ENCODE measurements around the gene UBTD2.

Gene UBTD2

GRCh38 chr5:172266676-172267092 is 16.9 kb downstream of the UBTD2 start:
- no peak overlapping the region for H2BK15ac ChIP-seq (ENCODE audit: low read length)
- H3K9ac ChIP-seq (ENCODE audit: low read depth, low read length, poor library complexity): no peak overlapping the region
- H2BK120ac ChIP-seq (ENCODE audit: low read depth, low read length): no peak overlapping the region
- no peak overlapping the region for H2AFZ ChIP-seq (ENCODE audit: low read length)
- WGBS, 2 donors (ENCODE audit: extremely low coverage in 2 of 2, insufficient read length in 2 of 2, insufficient replicate concordance in 1 of 2): no CpG with 5 or more reads among the region's 4 CpGs
- H3K4ac ChIP-seq (ENCODE audit: low read length): no peak overlapping the region
- peaks cover 0 to 2% of the 10 kb centered on the region in 2 donors for H3K9me3 ChIP-seq (replicated peaks in 1 of 2; ENCODE audit: control insufficient read depth in 2 of 2, insufficient read depth in 1 of 2, low read depth in 1 of 2, low read length in 2 of 2)
- H2AK5ac ChIP-seq (ENCODE audit: low read depth, low read length): no peak overlapping the region
- H3K27ac ChIP-seq (replicated peaks; ENCODE audit: low read length): no peak overlapping the region
- H3K4me1 ChIP-seq (ENCODE audit: control insufficient read depth in 2 of 2, insufficient read depth in 1 of 2, low read depth in 1 of 2, low read length in 2 of 2): no peaks in the 10 kb centered on the region
- H3K36me3 ChIP-seq (replicated peaks in 1 of 2; ENCODE audit: control insufficient read depth in 2 of 2, insufficient read depth in 2 of 2, low read length in 2 of 2): peaks cover 3 to 64% of the 10 kb centered on the region in 2 donors
- no peaks in the 10 kb centered on the region for H3K27me3 ChIP-seq (ENCODE audit: control insufficient read depth in 3 of 3, insufficient read depth in 3 of 3, low read depth in 1 of 3, low read length in 3 of 3)
- no peak overlapping the region for H2BK12ac ChIP-seq (ENCODE audit: low read length)
- H4K91ac ChIP-seq (ENCODE audit: low read depth, low read length, poor library complexity): no peak overlapping the region
- H3K14ac ChIP-seq (ENCODE audit: low read length): no peak overlapping the region
- no peak overlapping the region for H3K4me2 ChIP-seq (ENCODE audit: insufficient read depth, low read length, poor library complexity, severe bottlenecking)
- H3K23ac ChIP-seq (ENCODE audit: low read depth, low read length, poor library complexity): no peak overlapping the region
- DNase-seq (ENCODE audit: low spot score): no peak
- no peak overlapping the region for H4K8ac ChIP-seq (ENCODE audit: low read depth, low read length)
- no peak overlapping the region for H3K18ac ChIP-seq (ENCODE audit: low read length)
- no peak overlapping the region for H3K4me3 ChIP-seq (ENCODE audit: low read length in 2 of 2)
- H2BK5ac ChIP-seq (ENCODE audit: low read length): no peak overlapping the region
- H3K79me1 ChIP-seq (ENCODE audit: low read depth, low read length): peaks cover 6% of the 10 kb centered on the region

- WGBS, 2 donors (ENCODE audit: extremely low coverage in 2 of 2, insufficient read length in 2 of 2, insufficient replicate concordance in 1 of 2): no CpG with 5 or more reads among the region's 10 CpGs
- Histone ChIP-seq H4K91ac (ENCODE audit: low read depth, low read length, poor library complexity) (no peak overlapping the region), H2BK15ac (ENCODE audit: low read length) (no peak overlapping the region), H3K4ac (ENCODE audit: low read length) (no peak overlapping the region), H3K27me3 (ENCODE audit: control insufficient read depth in 3 of 3, insufficient read depth in 3 of 3, low read depth in 1 of 3, low read length in 3 of 3) (no peaks in the 10 kb centered on the region), H3K4me2 (ENCODE audit: insufficient read depth, low read length, poor library complexity, severe bottlenecking) (no peak overlapping the region), H2BK5ac (ENCODE audit: low read length) (no peak overlapping the region), H2BK120ac (ENCODE audit: low read depth, low read length) (no peak overlapping the region), H3K23ac (ENCODE audit: low read depth, low read length, poor library complexity) (no peak overlapping the region), H3K36me3 (replicated peaks in 1 of 2; ENCODE audit: control insufficient read depth in 2 of 2, insufficient read depth in 2 of 2, low read length in 2 of 2) (peaks cover 3 to 66% of the 10 kb centered on the region in 2 donors), H3K9ac (ENCODE audit: low read depth, low read length, poor library complexity) (no peak overlapping the region), H3K4me3 (ENCODE audit: low read length in 2 of 2) (no peak overlapping the region), H3K14ac (ENCODE audit: low read length) (no peak overlapping the region), H3K18ac (ENCODE audit: low read length) (no peak overlapping the region), H3K79me1 (ENCODE audit: low read depth, low read length) (peaks cover 7% of the 10 kb centered on the region), H3K27ac (replicated peaks; ENCODE audit: low read length) (no peak overlapping the region), H4K8ac (ENCODE audit: low read depth, low read length) (no peak overlapping the region), H2BK12ac (ENCODE audit: low read length) (no peak overlapping the region), H3K4me1 (ENCODE audit: control insufficient read depth in 2 of 2, insufficient read depth in 1 of 2, low read depth in 1 of 2, low read length in 2 of 2) (no peaks in the 10 kb centered on the region), H2AK5ac (ENCODE audit: low read depth, low read length) (no peak overlapping the region), H3K9me3 (replicated peaks in 1 of 2; ENCODE audit: control insufficient read depth in 2 of 2, insufficient read depth in 1 of 2, low read depth in 1 of 2, low read length in 2 of 2) (peaks cover 0 to 2% of the 10 kb centered on the region in 2 donors), H2AFZ (ENCODE audit: low read length) (no peak overlapping the region)
- DNase-seq (ENCODE audit: low spot score): no peak
Measured at GRCh38 chr5:172266071-172266675, 17.4 kb downstream of the UBTD2 start.

DNA sequence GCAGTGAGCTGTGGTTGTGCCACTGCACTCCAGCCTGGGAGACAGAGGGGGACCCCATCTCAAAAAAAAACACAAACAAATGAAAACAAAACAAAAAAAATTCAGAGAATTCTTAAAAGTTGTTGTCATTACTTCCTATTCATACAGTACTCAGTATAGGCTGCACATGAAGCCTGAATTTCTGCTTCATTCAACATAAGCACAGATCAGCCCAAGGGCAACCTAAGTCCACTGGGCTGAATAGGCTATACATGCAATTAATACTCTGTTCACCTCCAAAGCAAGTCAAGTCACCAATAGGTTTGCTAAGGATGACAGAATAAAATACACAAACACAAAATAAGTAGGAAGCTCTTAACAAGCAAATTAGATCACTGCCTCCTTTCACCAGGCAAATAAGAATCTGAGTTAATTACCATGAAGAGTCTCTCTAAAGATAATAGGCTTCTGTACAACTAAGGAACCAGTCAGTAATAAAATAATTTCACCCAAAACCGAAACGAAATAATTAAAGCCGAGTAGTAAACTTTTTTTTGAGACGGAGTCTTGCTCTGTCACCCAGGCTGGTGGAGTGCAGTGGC is 18.7 kb downstream of the UBTD2 start:
- H3K23ac ChIP-seq (ENCODE audit: low read depth, low read length, poor library complexity): no peak overlapping the region
- H2BK120ac ChIP-seq (ENCODE audit: low read depth, low read length): no peak overlapping the region
- no peak overlapping the region for H3K4me3 ChIP-seq (ENCODE audit: low read length in 2 of 2)
- H3K79me1 ChIP-seq (ENCODE audit: low read depth, low read length): peaks cover 8% of the 10 kb centered on the region
- H4K8ac ChIP-seq (ENCODE audit: low read depth, low read length): no peak overlapping the region
- no peaks in the 10 kb centered on the region for H3K27me3 ChIP-seq (ENCODE audit: control insufficient read depth in 3 of 3, insufficient read depth in 3 of 3, low read depth in 1 of 3, low read length in 3 of 3)
- no peak overlapping the region for H2AK5ac ChIP-seq (ENCODE audit: low read depth, low read length)
- no CpG with 5 or more reads among the region's 4 CpGs for WGBS, 2 donors (ENCODE audit: extremely low coverage in 2 of 2, insufficient read length in 2 of 2, insufficient replicate concordance in 1 of 2)
- H3K14ac ChIP-seq (ENCODE audit: low read length): no peak overlapping the region
- H3K27ac ChIP-seq (replicated peaks; ENCODE audit: low read length): no peak overlapping the region
- H4K91ac ChIP-seq (ENCODE audit: low read depth, low read length, poor library complexity): no peak overlapping the region
- H2AFZ ChIP-seq (ENCODE audit: low read length): no peak overlapping the region
- no peak overlapping the region for H3K9ac ChIP-seq (ENCODE audit: low read depth, low read length, poor library complexity)
- H3K4me1 ChIP-seq (ENCODE audit: control insufficient read depth in 2 of 2, insufficient read depth in 1 of 2, low read depth in 1 of 2, low read length in 2 of 2): no peaks in the 10 kb centered on the region
- no peak overlapping the region for H2BK5ac ChIP-seq (ENCODE audit: low read length)
- no peak overlapping the region for H3K18ac ChIP-seq (ENCODE audit: low read length)
- H2BK15ac ChIP-seq (ENCODE audit: low read length): no peak overlapping the region
- no peak for DNase-seq (ENCODE audit: low spot score)
- no peak overlapping the region for H3K4ac ChIP-seq (ENCODE audit: low read length)
- H3K9me3 ChIP-seq (replicated peaks in 1 of 2; ENCODE audit: control insufficient read depth in 2 of 2, insufficient read depth in 1 of 2, low read depth in 1 of 2, low read length in 2 of 2): peaks cover 0 to 2% of the 10 kb centered on the region in 2 donors
- H3K36me3 ChIP-seq (replicated peaks in 1 of 2; ENCODE audit: control insufficient read depth in 2 of 2, insufficient read depth in 2 of 2, low read length in 2 of 2): peaks cover 3 to 62% of the 10 kb centered on the region in 2 donors
- H3K4me2 ChIP-seq (ENCODE audit: insufficient read depth, low read length, poor library complexity, severe bottlenecking): no peak overlapping the region
- H2BK12ac ChIP-seq (ENCODE audit: low read length): no peak overlapping the region

DNA sequence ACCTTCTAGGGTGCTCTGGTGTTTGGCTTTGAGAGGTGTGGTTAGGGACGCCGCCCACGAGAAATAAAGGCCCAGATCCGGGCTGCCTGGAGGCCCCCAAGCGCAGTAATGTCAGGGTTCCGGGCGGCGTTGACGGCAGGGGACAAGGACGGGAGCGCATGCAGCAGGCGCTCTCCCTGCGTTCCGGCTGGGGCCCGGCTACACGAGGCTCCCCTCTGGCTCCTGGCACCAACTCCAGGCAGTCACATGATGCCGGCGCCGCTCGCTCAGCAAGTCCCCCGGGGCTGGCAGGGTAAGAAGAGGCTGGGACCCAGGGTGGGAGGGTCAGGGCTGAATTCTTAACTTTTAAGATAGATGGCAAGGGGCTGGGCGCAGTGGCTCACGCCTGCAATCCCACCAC is 28.1 kb downstream of the UBTD2 start:
- H3K4me1 ChIP-seq (ENCODE audit: control insufficient read depth in 2 of 2, insufficient read depth in 1 of 2, low read depth in 1 of 2, low read length in 2 of 2): no peaks in the 10 kb centered on the region
- no peak overlapping the region for H3K4me3 ChIP-seq (ENCODE audit: low read length in 2 of 2)
- no peak overlapping the region for H3K4me2 ChIP-seq (ENCODE audit: insufficient read depth, low read length, poor library complexity, severe bottlenecking)
- no peak overlapping the region for H2BK12ac ChIP-seq (ENCODE audit: low read length)
- peaks cover 6% of the 10 kb centered on the region for H3K79me1 ChIP-seq (ENCODE audit: low read depth, low read length)
- no peak overlapping the region for H4K91ac ChIP-seq (ENCODE audit: low read depth, low read length, poor library complexity)
- no peak overlapping the region for H2BK5ac ChIP-seq (ENCODE audit: low read length)
- H3K14ac ChIP-seq (ENCODE audit: low read length): no peak overlapping the region
- no peak overlapping the region for H3K4ac ChIP-seq (ENCODE audit: low read length)
- no peak overlapping the region for H2AK5ac ChIP-seq (ENCODE audit: low read depth, low read length)
- no peak overlapping the region for H3K27ac ChIP-seq (replicated peaks; ENCODE audit: low read length)
- no peak overlapping the region for H3K9ac ChIP-seq (ENCODE audit: low read depth, low read length, poor library complexity)
- peaks cover 21 to 75% of the 10 kb centered on the region in 2 donors for H3K36me3 ChIP-seq (replicated peaks in 1 of 2; ENCODE audit: control insufficient read depth in 2 of 2, insufficient read depth in 2 of 2, low read length in 2 of 2)
- peaks cover 22 to 79% of the 10 kb centered on the region in 2 donors for H3K9me3 ChIP-seq (replicated peaks in 1 of 2; ENCODE audit: control insufficient read depth in 2 of 2, insufficient read depth in 1 of 2, low read depth in 1 of 2, low read length in 2 of 2)
- no peak overlapping the region for H3K18ac ChIP-seq (ENCODE audit: low read length)
- WGBS, 2 donors (ENCODE audit: extremely low coverage in 2 of 2, insufficient read length in 2 of 2, insufficient replicate concordance in 1 of 2): no CpG with 5 or more reads among the region's 23 CpGs
- H3K27me3 ChIP-seq (ENCODE audit: control insufficient read depth in 3 of 3, insufficient read depth in 3 of 3, low read depth in 1 of 3, low read length in 3 of 3): no peaks in the 10 kb centered on the region
- no peak overlapping the region for H3K23ac ChIP-seq (ENCODE audit: low read depth, low read length, poor library complexity)
- H2AFZ ChIP-seq (ENCODE audit: low read length): no peak overlapping the region
- DNase-seq (ENCODE audit: low spot score): no peak
- no peak overlapping the region for H2BK120ac ChIP-seq (ENCODE audit: low read depth, low read length)
- H2BK15ac ChIP-seq (ENCODE audit: low read length): no peak overlapping the region
- no peak overlapping the region for H4K8ac ChIP-seq (ENCODE audit: low read depth, low read length)
